BLaER1 (cell line): Measurements from ENCODE around the gene TNIK.
"Not testable (repeated sequence)": the region's sequence is repeated elsewhere in the genome, so short reads cannot be mapped to it uniquely, and the experiment has no call there.

Experiments used
- H3K27ac ChIP-seq: shearing (Covaris generic); formaldehyde crosslinking; 2 replicates; pipeline ENCODE4 v1.8.1; 2022
- H3K27me3 ChIP-seq: shearing (Covaris generic); formaldehyde crosslinking; 2 replicates; pipeline ENCODE4 v1.8.1; 2022
- H3K36me3 ChIP-seq: shearing (Covaris generic); formaldehyde crosslinking; 2 replicates; pipeline ENCODE4 v1.8.1; 2022
- H3K4me1 ChIP-seq: shearing (Covaris generic); formaldehyde crosslinking; 2 replicates; pipeline ENCODE4 v1.8.1; 2022
- H3K4me2 ChIP-seq: shearing (Covaris generic); formaldehyde crosslinking; 2 replicates; pipeline ENCODE4 v1.8.1; 2022
- H3K4me3 ChIP-seq: shearing (Covaris generic); formaldehyde crosslinking; 2 replicates; pipeline ENCODE4 v1.8.1; 2022
- H3K9ac ChIP-seq: shearing (Covaris generic); formaldehyde crosslinking; 2 replicates; pipeline ENCODE4 v1.8.1; 2022
- H3K9me3 ChIP-seq: shearing (Covaris generic); formaldehyde crosslinking; 2 replicates; pipeline ENCODE4 v1.8.1; 2022
- H4K20me1 ChIP-seq: shearing (Covaris generic); formaldehyde crosslinking; 2 replicates; pipeline ENCODE4 v1.8.1; 2022
- Cebpa-rat ChIP-seq: shearing (Covaris generic); IDR thresholded peaks from 2 replicates; pipeline ENCODE4 v1.8.1; 2022

TNIK gene

DNA sequence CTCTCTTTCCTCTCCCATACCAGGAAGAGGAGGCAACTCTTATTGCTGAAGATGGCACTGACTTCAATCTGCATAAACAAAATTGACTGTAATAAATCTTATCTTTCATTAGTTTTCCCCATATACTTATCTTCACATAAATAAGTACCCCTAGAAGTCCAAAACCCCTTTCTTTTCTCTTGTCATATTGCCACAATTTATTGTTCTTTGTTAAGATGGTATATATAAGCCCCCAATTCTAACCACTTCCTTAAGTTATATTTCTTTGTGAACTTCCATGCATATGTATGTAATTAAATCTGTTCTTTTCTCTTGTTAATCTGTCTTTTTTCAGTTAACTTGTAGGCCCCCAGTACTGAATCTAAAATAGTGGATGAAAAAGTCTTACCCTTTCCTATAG is 68.8 kb downstream of the TNIK start:
- 0 out of 2 replicates have a peak, but pooled peaks cover 8% of the 10 kb centered on the region for H3K9me3 ChIP-seq

DNA sequence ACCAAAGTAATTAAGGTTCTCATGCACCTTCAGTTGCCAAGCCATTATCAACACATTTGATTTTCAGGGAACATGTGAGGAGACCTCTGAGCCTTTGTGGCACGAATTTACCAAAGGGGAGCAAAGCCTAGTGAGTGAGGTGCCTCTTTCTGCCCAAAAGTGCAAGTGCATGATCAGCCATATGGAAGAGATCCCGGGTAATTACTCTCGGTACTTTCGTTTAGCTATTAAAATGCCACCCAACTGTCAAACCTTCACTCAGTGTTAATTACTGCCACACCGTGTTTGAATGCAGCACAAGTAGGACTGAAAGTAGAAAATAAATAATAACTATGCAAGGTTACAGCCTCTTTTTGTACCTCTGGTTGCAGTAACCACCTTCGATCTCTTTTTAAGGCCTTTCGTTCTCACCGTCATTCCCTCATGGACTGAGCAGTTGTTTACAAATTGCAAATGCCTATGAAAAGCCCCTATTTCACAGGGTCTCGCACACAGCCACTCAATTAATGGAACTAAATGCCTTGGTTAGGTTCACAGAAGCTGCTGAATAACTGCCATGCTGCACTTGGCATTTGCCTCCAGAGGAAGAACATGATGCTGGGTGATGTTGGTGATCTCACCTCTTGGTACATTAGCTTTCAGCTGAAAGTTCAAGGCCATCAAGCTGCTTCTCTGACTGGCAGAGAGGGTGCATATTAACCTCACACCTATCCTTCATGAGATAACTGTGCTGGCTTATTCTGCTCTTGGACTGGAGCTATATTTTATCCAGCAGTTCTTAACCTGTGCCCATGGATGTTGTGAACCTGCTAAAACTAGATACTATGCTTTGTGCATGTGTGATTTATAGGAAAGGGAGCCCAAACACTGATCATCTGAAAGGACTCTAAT is 69.9 kb downstream of the TNIK start:
- H4K20me1 ChIP-seq = no peaks in the 10 kb centered on the region
- H3K4me3 ChIP-seq = no peak overlapping the region
- no peak overlapping the region for H3K27ac ChIP-seq
- H3K9me3 ChIP-seq = 0 out of 2 replicates have a peak, but pooled peaks cover 8% of the 10 kb centered on the region
- no peak overlapping the region for H3K9ac ChIP-seq
- TF ChIP-seq Cebpa-rat = no peak
- no peaks in the 10 kb centered on the region for H3K4me1 ChIP-seq
- H3K4me2 ChIP-seq = no peak overlapping the region
- no peaks in the 10 kb centered on the region for H3K36me3 ChIP-seq
- H3K27me3 ChIP-seq = no peaks in the 10 kb centered on the region

More for the DNA sequence above, 68.8 kb downstream of the TNIK start:
- H3K27ac ChIP-seq = no peak overlapping the region
- H3K4me2 ChIP-seq = no peak overlapping the region
- no peaks in the 10 kb centered on the region for H3K27me3 ChIP-seq
- H3K36me3 ChIP-seq = no peaks in the 10 kb centered on the region
- H4K20me1 ChIP-seq = no peaks in the 10 kb centered on the region
- H3K4me1 ChIP-seq = no peaks in the 10 kb centered on the region
- no peak overlapping the region for H3K4me3 ChIP-seq
- no peak for TF ChIP-seq Cebpa-rat
- H3K9ac ChIP-seq = no peak overlapping the region

DNA sequence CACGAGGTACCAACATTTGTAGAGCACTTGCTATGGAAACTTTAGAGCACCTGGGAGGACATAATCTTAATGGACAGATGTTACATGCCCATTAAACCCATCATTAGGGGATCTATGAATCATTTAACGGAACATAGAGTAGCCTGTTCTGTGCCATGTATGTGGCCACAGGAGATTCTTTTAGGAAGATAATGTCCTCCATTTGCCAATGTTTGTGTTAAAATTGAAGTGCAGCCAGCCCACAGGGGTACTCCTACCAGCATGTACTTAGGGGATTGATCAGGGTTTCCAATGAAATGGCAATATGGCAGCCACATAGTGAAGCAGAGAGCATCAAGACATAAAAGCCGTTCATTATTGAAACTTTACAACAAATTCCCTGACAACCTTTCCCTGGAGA is 70.7 kb downstream of the TNIK start:
- Histone ChIP-seq H3K36me3 (no peaks in the 10 kb centered on the region), H3K4me2 (no peak overlapping the region), H3K27me3 (no peaks in the 10 kb centered on the region), H3K4me1 (no peaks in the 10 kb centered on the region), H3K4me3 (no peak overlapping the region), H3K27ac (no peak overlapping the region), H3K9me3 (0 out of 2 replicates have a peak, but pooled peaks cover 8% of the 10 kb centered on the region), H3K9ac (no peak overlapping the region), H4K20me1 (no peaks in the 10 kb centered on the region)
- no peak for TF ChIP-seq Cebpa-rat

DNA sequence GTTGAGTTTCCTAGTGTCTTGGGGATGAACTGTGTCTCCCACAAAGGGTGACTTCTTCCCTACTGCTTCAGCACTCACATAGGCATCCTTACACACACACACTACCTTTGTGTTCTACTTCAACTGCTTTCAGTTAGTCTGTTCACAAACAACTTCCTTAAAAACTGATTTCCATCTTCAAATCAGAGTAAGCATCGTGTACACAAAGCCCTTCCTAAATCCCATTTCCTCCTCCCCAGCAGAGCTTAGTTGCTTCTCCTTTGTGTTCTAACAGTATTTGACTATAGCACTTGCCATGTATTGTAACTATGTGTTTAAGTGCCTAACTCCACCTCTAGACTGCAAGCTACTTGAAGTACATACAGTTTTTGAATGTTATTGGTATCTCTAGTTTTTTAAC is 71.7 kb downstream of the TNIK start:
- Histone ChIP-seq H3K27me3 (no peaks in the 10 kb centered on the region), H4K20me1 (no peaks in the 10 kb centered on the region), H3K27ac (no peak overlapping the region), H3K4me2 (no peak overlapping the region), H3K4me3 (no peak overlapping the region), H3K9me3 (0 out of 2 replicates have a peak, but pooled peaks cover 8% of the 10 kb centered on the region), H3K36me3 (no peaks in the 10 kb centered on the region), H3K4me1 (no peaks in the 10 kb centered on the region), H3K9ac (no peak overlapping the region)
- no peak for TF ChIP-seq Cebpa-rat

DNA sequence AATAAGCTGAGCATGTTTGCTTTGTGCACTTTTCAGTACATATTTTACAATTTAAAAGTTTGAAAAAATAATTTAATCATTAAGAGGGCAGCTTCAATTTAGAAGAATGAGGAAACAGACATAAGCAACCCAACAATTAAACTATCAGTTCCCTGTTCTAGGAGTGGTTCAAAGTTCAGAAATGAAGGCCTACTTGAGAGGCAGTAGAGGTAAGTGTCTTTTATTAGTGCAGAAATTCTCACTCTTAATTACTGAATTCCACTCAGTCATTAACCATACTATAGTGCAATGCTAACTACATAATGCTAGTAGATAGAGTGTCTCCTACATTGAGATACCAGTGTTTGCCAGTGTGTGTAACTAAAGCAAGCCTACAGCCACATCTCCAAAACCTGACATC is 73.1 kb downstream of the TNIK start:
- Histone ChIP-seq H3K27me3 (no peaks in the 10 kb centered on the region), H3K4me2 (no peak overlapping the region), H3K9ac (no peak overlapping the region), H3K4me3 (no peak overlapping the region), H4K20me1 (no peaks in the 10 kb centered on the region), H3K27ac (no peak overlapping the region), H3K9me3 (0 out of 2 replicates have a peak, but pooled peaks cover 8% of the 10 kb centered on the region), H3K4me1 (no peaks in the 10 kb centered on the region), H3K36me3 (no peaks in the 10 kb centered on the region)
- TF ChIP-seq Cebpa-rat = no peak

DNA sequence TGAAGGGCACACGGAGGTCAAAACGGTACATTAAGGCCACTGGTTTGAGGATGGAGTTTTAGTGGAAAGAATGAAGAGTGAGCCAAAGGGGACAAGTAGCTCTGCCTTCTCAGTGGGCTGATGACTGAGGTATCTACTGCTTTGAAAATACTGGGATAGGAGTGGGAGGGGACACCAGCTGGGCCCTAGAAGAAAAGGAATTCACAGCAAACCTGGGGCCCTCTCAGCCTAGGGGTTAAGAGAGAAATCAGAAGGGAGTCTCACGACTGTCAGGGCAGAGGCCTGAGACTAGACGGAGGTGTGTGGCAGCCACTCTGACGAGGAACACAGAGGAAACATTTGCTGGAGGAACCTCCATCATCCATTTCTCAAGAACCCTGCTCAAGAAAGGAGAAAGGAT is 75.1 kb downstream of the TNIK start:
- H3K9me3 ChIP-seq = no peaks in the 10 kb centered on the region
- H3K4me1 ChIP-seq = no peaks in the 10 kb centered on the region
- H4K20me1 ChIP-seq = no peaks in the 10 kb centered on the region
- no peak overlapping the region for H3K4me3 ChIP-seq
- H3K4me2 ChIP-seq = no peak overlapping the region
- H3K36me3 ChIP-seq = no peaks in the 10 kb centered on the region
- H3K27ac ChIP-seq = no peak overlapping the region
- no peaks in the 10 kb centered on the region for H3K27me3 ChIP-seq
- no peak overlapping the region for H3K9ac ChIP-seq
- TF ChIP-seq Cebpa-rat = no peak

DNA sequence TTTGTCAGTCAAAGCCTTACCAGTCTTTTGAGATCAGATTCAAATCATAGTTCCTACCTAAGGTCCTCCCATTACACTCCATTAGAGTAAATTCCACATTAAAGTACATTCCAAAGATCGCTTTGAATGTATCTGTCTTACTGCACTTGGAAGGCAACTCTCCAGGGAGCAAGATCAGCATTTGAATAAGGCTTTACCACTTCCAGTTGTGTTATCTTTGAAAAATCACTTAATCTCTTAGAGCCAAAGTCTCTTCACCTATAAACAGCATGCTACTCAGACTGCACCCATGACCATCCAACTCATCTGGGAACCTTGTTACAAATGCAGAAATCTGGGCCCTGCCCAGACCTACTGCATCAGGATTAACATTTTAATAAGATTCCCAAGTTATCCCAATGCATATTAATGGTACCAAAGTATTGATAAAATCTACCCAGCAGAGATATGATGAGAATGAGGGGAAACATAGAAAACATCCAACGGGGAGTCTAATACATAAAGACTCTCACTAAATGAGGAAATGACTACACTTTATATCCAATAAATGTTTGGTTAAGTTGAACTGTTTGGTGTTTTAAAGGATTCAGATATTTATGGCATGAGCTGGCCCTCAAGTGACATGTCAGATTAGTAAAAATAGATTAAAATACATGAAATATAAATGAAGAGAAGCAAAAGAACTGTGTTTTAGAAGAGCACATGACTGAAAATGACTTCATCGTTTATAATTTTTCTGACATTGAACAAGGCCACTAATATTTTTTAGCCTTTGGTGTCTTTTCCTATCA is 75.9 kb downstream of the TNIK start:
- no peak overlapping the region for H3K9ac ChIP-seq
- H3K4me2 ChIP-seq = no peak overlapping the region
- no peak overlapping the region for H3K4me3 ChIP-seq
- no peaks in the 10 kb centered on the region for H4K20me1 ChIP-seq
- no peaks in the 10 kb centered on the region for H3K27me3 ChIP-seq
- H3K9me3 ChIP-seq = no peaks in the 10 kb centered on the region
- no peak overlapping the region for H3K27ac ChIP-seq
- H3K36me3 ChIP-seq = no peaks in the 10 kb centered on the region
- H3K4me1 ChIP-seq = no peaks in the 10 kb centered on the region
- no peak for TF ChIP-seq Cebpa-rat

DNA sequence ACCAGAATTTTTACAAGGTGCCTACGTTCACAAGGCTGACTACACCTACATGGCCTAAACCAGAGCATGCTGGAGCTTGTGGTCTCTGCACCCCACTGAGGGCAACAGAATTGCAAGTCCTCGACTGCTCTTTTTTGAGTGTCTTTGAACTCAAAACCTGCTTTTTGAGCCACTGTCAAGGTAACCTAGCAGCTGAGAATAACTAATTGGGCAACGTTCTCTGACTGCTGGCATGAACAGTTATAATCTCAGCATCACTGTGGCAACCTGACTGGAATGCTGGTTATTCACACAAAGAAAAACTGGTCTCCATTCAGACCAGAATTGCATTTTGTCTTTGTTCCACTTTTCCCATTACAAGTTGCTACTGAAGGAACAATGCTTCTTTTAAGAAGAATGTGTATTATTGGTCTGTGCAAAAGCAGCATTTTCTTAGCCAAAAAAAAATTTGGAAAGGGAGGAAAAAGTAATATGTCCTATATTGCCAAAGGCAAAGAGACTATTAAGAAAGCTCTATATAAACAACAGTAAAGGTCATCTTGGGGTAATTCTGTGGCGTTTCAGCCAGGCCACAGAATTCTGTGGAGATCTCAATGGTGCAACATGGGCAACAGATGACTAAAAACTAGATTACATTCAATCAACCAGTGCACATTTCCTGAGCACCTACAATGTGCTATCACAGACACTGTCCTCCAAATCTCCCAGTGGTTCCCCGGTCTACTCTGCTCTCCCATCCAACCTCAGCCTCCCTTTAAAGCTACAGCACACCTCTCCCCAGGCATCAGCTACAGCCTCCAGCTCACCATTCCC is 76.8 kb downstream of the TNIK start:
- no peak overlapping the region for H3K27ac ChIP-seq
- no peaks in the 10 kb centered on the region for H3K36me3 ChIP-seq
- H3K4me2 ChIP-seq = no peak overlapping the region
- no peaks in the 10 kb centered on the region for H3K9me3 ChIP-seq
- H3K4me3 ChIP-seq = no peak overlapping the region
- no peaks in the 10 kb centered on the region for H3K4me1 ChIP-seq
- H3K9ac ChIP-seq = no peak overlapping the region
- no peak for TF ChIP-seq Cebpa-rat
- H3K27me3 ChIP-seq = no peaks in the 10 kb centered on the region
- H4K20me1 ChIP-seq = no peaks in the 10 kb centered on the region

DNA sequence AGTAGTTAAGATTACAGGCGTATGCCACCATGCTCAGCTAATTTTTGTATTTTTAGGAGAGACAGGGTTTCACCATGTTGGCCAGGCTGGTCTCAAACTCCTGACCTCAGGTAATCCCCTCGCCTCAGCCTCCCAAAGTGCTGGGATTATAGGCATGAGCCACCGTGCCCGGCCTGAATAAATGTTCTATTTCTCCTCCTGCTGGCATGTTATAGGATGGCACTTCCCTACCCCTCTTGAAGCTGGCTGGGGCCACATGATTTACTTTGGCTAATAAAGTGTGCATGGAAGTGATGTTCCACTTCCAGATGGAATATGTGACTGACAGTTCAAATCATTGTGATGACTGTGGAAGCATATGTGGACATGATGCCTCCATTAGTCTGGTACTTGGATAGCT is 77.9 kb downstream of the TNIK start:
- not testable (repeated sequence) for H3K4me2 ChIP-seq, H3K9me3 ChIP-seq, H3K4me1 ChIP-seq, H3K27me3 ChIP-seq, H3K36me3 ChIP-seq, H4K20me1 ChIP-seq, H3K27ac ChIP-seq, H3K9ac ChIP-seq, H3K4me3 ChIP-seq
